Astrocyte (in vitro differentiated cells and primary cell): ENCODE results near the gene PSD. TPM values are rescaled to one million over a fixed set of nuclear protein-coding genes. Genes with fewer than 3 reads are reported as not detected.

Experiments used
- DNase-seq: peaks from one replicate; pipeline ENCODE4 v3.0.0-alpha.2; 2010; ENCODE audit warnings: low read depth
- FAIRE-seq: peaks from 2 replicates; lab custom pipeline; 2011; peaks lifted over from hg19 to GRCh38; lab: Jason Lieb, UNC
- H2AFZ ChIP-seq: 2 replicates; pipeline ENCODE4 v1.6.0; 2012; ENCODE audit warnings: low read depth, low read length, inconsistent platforms
- H3K27ac ChIP-seq: 2 replicates; pipeline ENCODE4 v1.5.1; 2011; ENCODE audit warnings: low read depth, low read length, inconsistent platforms
- H3K27me3 ChIP-seq: 2 replicates; pipeline ENCODE4 v1.6.0; 2011; ENCODE audit warnings: low read length, inconsistent platforms; ENCODE audit not compliant: insufficient read depth
- H3K36me3 ChIP-seq: 2 replicates; pipeline ENCODE4 v1.5.1; 2011; ENCODE audit warnings: low read length, inconsistent platforms; ENCODE audit not compliant: insufficient read depth
- H3K4me1 ChIP-seq: 2 replicates; pipeline ENCODE4 v1.5.1; 2011; ENCODE audit warnings: low read length, inconsistent platforms; ENCODE audit not compliant: insufficient read depth
- H3K4me2 ChIP-seq: 2 replicates; pipeline ENCODE4 v1.6.0; 2012; ENCODE audit warnings: low read length, inconsistent platforms
- H3K4me3 ChIP-seq: 2 replicates; pipeline ENCODE4 v1.5.1; 2011; ENCODE audit warnings: low read depth, mild to moderate bottlenecking, low read length, inconsistent platforms; ENCODE audit not compliant: insufficient read depth
- H3K79me2 ChIP-seq: 2 replicates; pipeline ENCODE4 v1.6.0; 2012; ENCODE audit warnings: mild to moderate bottlenecking, low read length, inconsistent platforms; ENCODE audit not compliant: insufficient read depth
- H3K9ac ChIP-seq: 2 replicates; pipeline ENCODE4 v1.6.0; 2012; ENCODE audit warnings: mild to moderate bottlenecking, low read length, inconsistent platforms
- H3K9me3 ChIP-seq: 2 replicates; pipeline ENCODE4 v1.5.1; 2012; ENCODE audit warnings: low read depth, mild to moderate bottlenecking, low read length, inconsistent platforms; ENCODE audit not compliant: insufficient read depth
- H4K20me1 ChIP-seq: 2 replicates; pipeline ENCODE4 v1.6.0; 2012; ENCODE audit warnings: low read length, inconsistent platforms; ENCODE audit not compliant: insufficient read depth
- H3K27ac Mint-ChIP-seq: one replicate; pipeline ENCODE4 v1.8.0; 2021; ENCODE audit warnings: mild to moderate bottlenecking, mixed read lengths; ENCODE audit not compliant: unreplicated experiment
- H3K27me3 Mint-ChIP-seq: one replicate; pipeline ENCODE4 v1.8.0; 2021; ENCODE audit warnings: low read depth, mixed read lengths; ENCODE audit not compliant: unreplicated experiment
- H3K36me3 Mint-ChIP-seq: one replicate; pipeline ENCODE4 v1.8.0; 2021; ENCODE audit warnings: low read depth, mixed read lengths; ENCODE audit not compliant: unreplicated experiment
- H3K4me1 Mint-ChIP-seq: one replicate; pipeline ENCODE4 v1.8.0; 2021; ENCODE audit warnings: low read depth, mixed read lengths; ENCODE audit not compliant: unreplicated experiment
- H3K4me3 Mint-ChIP-seq: one replicate; pipeline ENCODE4 v1.8.0; 2021; ENCODE audit warnings: mild to moderate bottlenecking, moderate library complexity, mixed read lengths; ENCODE audit not compliant: unreplicated experiment
- H3K9me3 Mint-ChIP-seq: one replicate; pipeline ENCODE4 v1.8.0; 2021; ENCODE audit warnings: mild to moderate bottlenecking, mixed read lengths; ENCODE audit not compliant: unreplicated experiment
- CTCF ChIP-seq: IDR thresholded peaks from 2 replicates; pipeline ENCODE4 v1.5.1; 2011; ENCODE audit warnings: low read depth, mild to moderate bottlenecking, inconsistent platforms, low read length, moderate library complexity; ENCODE audit not compliant: insufficient read depth
- EZH2 ChIP-seq: IDR thresholded peaks from 2 replicates; pipeline ENCODE4 v1.6.1; 2012; ENCODE audit warnings: mild to moderate bottlenecking, low read length, inconsistent platforms; ENCODE audit not compliant: insufficient read depth
- total RNA-seq: library from RNA; stranded (reverse); gene quantifications from 2 replicates; pipeline ENCODE4 v1.2.1, GENCODE V29; 2021

PSD gene
- total RNA-seq, 1 donor from 2014 or later: 8.8 TPM

DNA sequence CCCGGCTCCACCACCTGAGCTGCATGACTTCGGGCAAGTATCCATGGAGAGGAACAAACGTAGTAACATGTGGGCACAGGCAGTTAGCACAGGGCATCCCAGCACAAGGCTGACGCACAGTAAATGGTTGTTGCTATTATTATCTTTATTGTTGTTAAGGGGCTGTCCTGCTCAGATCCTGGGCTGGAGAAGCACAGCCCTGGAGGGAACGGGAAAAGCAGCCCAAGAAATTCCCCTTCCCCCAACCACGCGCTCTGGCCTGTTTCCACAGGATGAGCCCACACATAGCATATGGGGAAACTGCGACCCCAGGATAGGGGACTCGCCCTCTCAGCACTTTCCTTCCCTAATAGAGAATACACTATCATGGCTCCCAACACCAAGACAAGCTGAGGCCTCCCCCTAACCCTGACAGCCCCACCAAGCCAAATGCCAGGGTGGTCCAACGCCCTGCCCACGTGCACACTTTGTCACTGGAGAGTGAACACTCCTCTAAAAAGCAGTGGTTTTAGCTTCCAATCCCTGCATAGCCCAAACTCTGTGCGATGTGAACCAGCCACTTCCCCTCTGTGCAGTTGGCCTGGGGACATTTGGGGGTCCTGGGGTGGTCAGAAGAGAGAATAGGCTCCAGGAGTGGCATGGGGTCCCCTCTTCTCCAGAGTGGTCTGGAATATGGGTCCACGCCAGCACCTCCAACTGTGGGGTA lies 11.0 kb downstream of the PSD start:
- no peak for FAIRE-seq
- no peak overlapping the region for H2AFZ ChIP-seq
- no peak overlapping the region for H3K4me3 ChIP-seq
- no peaks in the 10 kb centered on the region for H3K9me3 ChIP-seq
- DNase-seq: no peak
- H3K36me3 ChIP-seq: no peaks in the 10 kb centered on the region
- Mint-ChIP-seq H3K36me3 (peaks cover 2% of the 10 kb centered on the region), H3K27me3 (peaks cover 20% of the 10 kb centered on the region), H3K9me3 (no peaks in the 10 kb centered on the region), H3K27ac (no peak overlapping the region), H3K4me3 (peak overlapping the region; percentile 76), H3K4me1 (peaks cover 7% of the 10 kb centered on the region)
- H3K79me2 ChIP-seq: no peaks in the 10 kb centered on the region
- H3K27me3 ChIP-seq: peaks cover 20% of the 10 kb centered on the region
- peaks cover 14% of the 10 kb centered on the region for H4K20me1 ChIP-seq
- TF ChIP-seq EZH2 (no peak), CTCF (no peak)
- no peak overlapping the region for H3K27ac ChIP-seq
- no peak overlapping the region for H3K4me2 ChIP-seq
- H3K4me1 ChIP-seq: peaks cover 3% of the 10 kb centered on the region
- H3K9ac ChIP-seq: no peak overlapping the region

- no peak overlapping the region for H3K27ac ChIP-seq
- H4K20me1 ChIP-seq: peaks cover 14% of the 10 kb centered on the region
- Mint-ChIP-seq H3K4me1 (peaks cover 15% of the 10 kb centered on the region), H3K27me3 (peaks cover 15% of the 10 kb centered on the region), H3K9me3 (no peaks in the 10 kb centered on the region), H3K27ac (no peak overlapping the region), H3K36me3 (peaks cover 4% of the 10 kb centered on the region), H3K4me3 (peak overlapping the region; percentile 76)
- DNase-seq (no peak), FAIRE-seq (no peak)
- H3K9me3 ChIP-seq: no peaks in the 10 kb centered on the region
- H3K4me3 ChIP-seq: no peak overlapping the region
- no peaks in the 10 kb centered on the region for H3K79me2 ChIP-seq
- H3K4me1 ChIP-seq: peaks cover 6% of the 10 kb centered on the region
- no peak overlapping the region for H3K4me2 ChIP-seq
- no peak overlapping the region for H3K9ac ChIP-seq
- H3K27me3 ChIP-seq: peaks cover 16% of the 10 kb centered on the region
- TF ChIP-seq CTCF: no peak
- H2AFZ ChIP-seq: no peak overlapping the region
- no peaks in the 10 kb centered on the region for H3K36me3 ChIP-seq
These were observed 11.8 kb downstream of the PSD start for GRCh38 chr10:102406815-102407214.

DNA sequence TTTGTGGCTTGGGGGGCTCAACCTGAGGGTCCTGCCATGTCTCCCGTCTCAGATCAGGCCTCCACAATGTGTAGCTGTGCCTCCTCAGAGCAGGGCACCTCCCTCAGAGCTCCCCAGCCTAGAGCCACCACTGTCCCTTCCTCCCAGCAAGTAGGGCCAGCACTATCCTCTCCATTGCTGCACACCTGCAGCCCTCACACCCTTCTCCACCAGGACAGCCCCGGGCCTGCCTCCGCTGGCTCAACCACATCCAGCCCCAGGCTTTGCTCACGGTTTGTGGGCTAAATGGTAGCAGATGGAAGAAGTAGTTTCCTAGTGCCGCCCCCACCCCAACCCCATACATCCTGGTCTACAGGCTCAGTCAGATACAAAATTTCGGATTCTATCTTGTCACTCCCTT lies 13.0 kb downstream of the PSD start:
- Histone ChIP-seq H3K9me3 (no peaks in the 10 kb centered on the region), H3K4me1 (peaks cover 12% of the 10 kb centered on the region), H3K27ac (no peak overlapping the region), H2AFZ (no peak overlapping the region), H3K36me3 (no peaks in the 10 kb centered on the region), H3K4me3 (no peak overlapping the region), H3K79me2 (no peaks in the 10 kb centered on the region), H3K9ac (no peak overlapping the region), H3K27me3 (peaks cover 9% of the 10 kb centered on the region), H3K4me2 (no peak overlapping the region), H4K20me1 (peaks cover 21% of the 10 kb centered on the region)
- TF ChIP-seq EZH2 (no peak), CTCF (no peak)
- Mint-ChIP-seq H3K36me3 (peaks cover 4% of the 10 kb centered on the region), H3K4me3 (no peak overlapping the region), H3K9me3 (no peaks in the 10 kb centered on the region), H3K4me1 (peaks cover 17% of the 10 kb centered on the region), H3K27ac (no peak overlapping the region), H3K27me3 (peaks cover 10% of the 10 kb centered on the region)
- FAIRE-seq: no peak
- DNase-seq: no peak
